HepG2 (cell line): Measurements from ENCODE around the gene MADD. TPM values are rescaled to one million over a fixed set of nuclear protein-coding genes. Genes with fewer than 3 reads are reported as not detected.
A peak's percentile ranks its signal among the peaks of the same experiment; 100 is the strongest.

Experiments
- ATAC-seq: fragments of 200-7000 bp; cut with Tn5 transposase; 3 replicates; pipeline ENCODE4 v1.9.1; 2020; ENCODE audit warnings: mild to moderate bottlenecking, moderate library complexity
- BruUV-seq: library from RNA; stranded (reverse); fragments of 400-500 nt; replicated peaks from 2 replicates; lab custom pipeline; 2021; lab: Mats Ljungman, UMichigan
- CTCF ChIA-PET: fragments of 300-600 bp; formaldehyde crosslinking; extraction: SDS; loops from one replicate; lab custom pipeline; 2021; ENCODE audit warnings: low total read pairs, inconsistent platforms, low intra/inter-chr PET ratio; lab: Yijun Ruan, JAX
- POLR2A ChIA-PET: fragments of 350-600 bp; sonication (Branson Sonifier 250); formaldehyde crosslinking; loops from one replicate; lab custom pipeline; 2020; ENCODE audit warnings: antibody characterized with exemption, inconsistent platforms; lab: Yijun Ruan, JAX
- DNase-seq: peaks from one replicate; pipeline ENCODE4 v3.0.0-alpha.2; 2015; ENCODE audit warnings: low spot score
- FAIRE-seq: peaks from 3 replicates; lab custom pipeline; 2011; peaks lifted over from hg19 to GRCh38; lab: Jason Lieb, UNC
- H2AFZ ChIP-seq: one replicate; pipeline ENCODE4 v1.6.1; 2011; ENCODE audit warnings: low read length, inconsistent platforms
- H3K27ac ChIP-seq: fragments of 300-600 bp; 3 replicates; pipeline ENCODE4 v1.8.0; 2011; ENCODE audit warnings: mixed run types, mild to moderate bottlenecking, mixed read lengths, low read length, inconsistent platforms; ENCODE audit not compliant: insufficient read depth; ENCODE audit errors: extremely low read length
- H3K27me3 ChIP-seq, 2 experiments: fragments of 200-600 bp in 1 of 2; 2 replicates in 1 of 2; 3 replicates in 1 of 2; pipeline versions ENCODE4 v1.6.0 to v1.8.0; 2011; ENCODE audit warnings: low read length in 2 of 2, mild to moderate bottlenecking in 2 of 2, moderate library complexity in 2 of 2, inconsistent platforms in 1 of 2; ENCODE audit not compliant: insufficient read depth in 2 of 2, control insufficient read depth in 1 of 2
- H3K36me3 ChIP-seq, 2 experiments: fragments of 200-600 bp in 1 of 2; replicated peaks in 1 of 2; 2 replicates in 1 of 2; 3 replicates in 1 of 2; pipeline versions ENCODE4 v1.5.1 to v1.8.0; 2011; ENCODE audit warnings: low read length in 2 of 2, inconsistent platforms in 1 of 2; ENCODE audit not compliant: insufficient read depth in 2 of 2, control insufficient read depth in 1 of 2
- H3K4me1 ChIP-seq: 2 replicates; pipeline ENCODE4 v1.5.1; 2012; ENCODE audit warnings: low read length, inconsistent platforms; ENCODE audit not compliant: insufficient read depth
- H3K4me2 ChIP-seq: 2 replicates; pipeline ENCODE4 v1.6.0; 2011; ENCODE audit warnings: low read depth, low read length, inconsistent platforms
- H3K4me3 ChIP-seq, 3 experiments: fragments of 200-600 bp in 1 of 3; sonication (generic), shearing (Covaris generic) in 1 of 3; replicated peaks in 1 of 3; 2 replicates each; pipeline ENCODE4 v1.5.1; 2011 to 2016; ENCODE audit warnings: low read length in 3 of 3, inconsistent platforms in 2 of 3, low read depth in 2 of 3, mild to moderate bottlenecking in 2 of 3, control low read depth in 1 of 3, mixed read lengths in 1 of 3; ENCODE audit not compliant: insufficient read depth in 1 of 3
- H3K79me2 ChIP-seq: one replicate; pipeline ENCODE4 v1.6.1; 2011; ENCODE audit warnings: low read length, inconsistent platforms; ENCODE audit not compliant: insufficient read depth
- H3K9ac ChIP-seq: 2 replicates; pipeline ENCODE4 v1.6.0; 2011; ENCODE audit warnings: mild to moderate bottlenecking, low read depth, low read length, inconsistent platforms; ENCODE audit not compliant: insufficient read depth
- H3K9me3 ChIP-seq: 2 replicates; pipeline ENCODE4 v1.5.1; 2012; ENCODE audit warnings: mild to moderate bottlenecking, low read length
- H4K20me1 ChIP-seq: 2 replicates; pipeline ENCODE4 v1.6.0; 2011; ENCODE audit warnings: inconsistent platforms, mild to moderate bottlenecking, low read length, moderate library complexity; ENCODE audit not compliant: insufficient read depth
- AKAP8 ChIP-seq: sonication (generic); formaldehyde crosslinking; IDR thresholded peaks from 2 replicates; pipeline ENCODE4 v1.5.1; 2020; ENCODE audit warnings: mild to moderate bottlenecking, missing genetic modification reagents
- FOXO1 ChIP-seq: sonication (generic); formaldehyde crosslinking; IDR thresholded peaks from 2 replicates; pipeline ENCODE4 v1.4.0; 2020; ENCODE audit warnings: missing genetic modification reagents
- GRHL1 ChIP-seq: sonication (generic); formaldehyde crosslinking; conservative IDR thresholded peaks from 2 replicates; pipeline ENCODE4 v1.8.0; 2022; ENCODE audit warnings: missing genetic modification reagents
- HNRNPK ChIP-seq: fragments of 200-400 bp; formaldehyde crosslinking; IDR thresholded peaks from 2 replicates; pipeline ENCODE4 v1.6.1; 2018; ENCODE audit warnings: low read length, low read depth, moderate library complexity, mild to moderate bottlenecking; ENCODE audit not compliant: poor library complexity, severe bottlenecking
- HOXA7 ChIP-seq: sonication (generic); formaldehyde crosslinking; IDR thresholded peaks from 2 replicates; pipeline ENCODE4 v1.8.1; 2022; ENCODE audit warnings: mild to moderate bottlenecking, missing genetic modification reagents, moderate library complexity
- JUNB ChIP-seq: sonication (generic); formaldehyde crosslinking; IDR thresholded peaks from 2 replicates; pipeline ENCODE4 v1.8.0; 2022; ENCODE audit warnings: missing genetic modification reagents, mild to moderate bottlenecking, borderline replicate concordance
- KDM2A ChIP-seq: sonication (generic); formaldehyde crosslinking; IDR thresholded peaks from 2 replicates; pipeline ENCODE4 v1.4.0; 2020; ENCODE audit warnings: low read depth, missing genetic modification reagents, borderline replicate concordance
- NPAS2 ChIP-seq: sonication (generic); formaldehyde crosslinking; IDR thresholded peaks from 2 replicates; pipeline ENCODE4 v1.8.0; 2022; ENCODE audit warnings: mild to moderate bottlenecking, missing genetic modification reagents, borderline replicate concordance
- PHF20 ChIP-seq: sonication (generic); formaldehyde crosslinking; IDR thresholded peaks from 2 replicates; pipeline ENCODE4 v1.5.0; 2020; ENCODE audit warnings: mild to moderate bottlenecking, missing genetic modification reagents
- PHF21A ChIP-seq: sonication (generic); formaldehyde crosslinking; IDR thresholded peaks from 2 replicates; pipeline ENCODE4 v1.5.0; 2020; ENCODE audit warnings: mild to moderate bottlenecking, missing genetic modification reagents
- RAD51 ChIP-seq: fragments of 450-650 bp; IDR thresholded peaks from 2 replicates; pipeline ENCODE4 v1.6.1; 2016; ENCODE audit warnings: borderline replicate concordance
- RXRA ChIP-seq: sonication (generic); formaldehyde crosslinking; IDR thresholded peaks from 2 replicates; pipeline ENCODE4 v1.5.1; 2020; ENCODE audit warnings: missing genetic modification reagents
- SIN3A ChIP-seq: IDR thresholded peaks from 2 replicates; pipeline ENCODE4 v1.6.1; 2011; ENCODE audit warnings: low read depth, mild to moderate bottlenecking, control low read depth, low read length, borderline replicate concordance
- SKI ChIP-seq: fragments of 450-650 bp; IDR thresholded peaks from one replicate; pipeline ENCODE4 v1.6.1; 2018; ENCODE audit warnings: mild to moderate bottlenecking; ENCODE audit not compliant: partially characterized antibody
- TAF15 ChIP-seq: fragments of 200-400 bp; formaldehyde crosslinking; IDR thresholded peaks from one replicate; pipeline ENCODE4 v1.6.1; 2018; ENCODE audit warnings: mild to moderate bottlenecking, low read depth, low read length; ENCODE audit not compliant: poor library complexity, severe bottlenecking
- TARDBP ChIP-seq: sonication (generic); formaldehyde crosslinking; IDR thresholded peaks from 2 replicates; pipeline ENCODE4 v1.8.0; 2022; ENCODE audit warnings: mild to moderate bottlenecking, missing genetic modification reagents
- TERF1 ChIP-seq: sonication (generic); formaldehyde crosslinking; IDR thresholded peaks from 2 replicates; pipeline ENCODE4 v1.8.0; 2022; ENCODE audit warnings: mild to moderate bottlenecking, missing genetic modification reagents, moderate library complexity
- ZNF292 ChIP-seq: sonication (generic); formaldehyde crosslinking; IDR thresholded peaks from 2 replicates; pipeline ENCODE4 v1.8.1; 2022; ENCODE audit warnings: mild to moderate bottlenecking, low read depth, missing genetic modification reagents, borderline replicate concordance
- ZNF761 ChIP-seq: sonication (generic); formaldehyde crosslinking; conservative IDR thresholded peaks from 2 replicates; pipeline ENCODE4 v1.4.0; 2020; ENCODE audit warnings: mild to moderate bottlenecking, missing genetic modification reagents
- WGBS: methylation state at CpG from one replicate; pipeline ENCODE4 v1.1.6; 2017; ENCODE audit warnings: low lambda C conversion rate; 5-methylcytosine and 5-hydroxymethylcytosine counted together
- in situ Hi-C: cut with HindIII; loops from 2 replicates; pipeline ENCODE4 v1.10.0; 2017; ENCODE audit warnings: low pct_unique_long_range_greater_than_20kb; ENCODE audit not compliant: extremely low pct_ligation_motif_present
- intact Hi-C: fragments of 100-400 bp; cut with micrococcal nuclease; formaldehyde crosslinking; loops from one replicate; pipeline ENCODE4 v1.10.0; 2022; ENCODE audit not compliant: unreplicated experiment
- polyA plus RNA-seq, 8 experiments: library from polyadenylated mRNA; depleted of rRNA in 3 of 8; stranded (reverse) in 7 of 8; unstranded in 1 of 8; fragments of >200 nt; fragmentation: Illumina TruSeq in 4 of 8; extraction: Trizol in 4 of 8; gene quantifications; 2 replicates each; pipeline versions ENCODE4 v1.2.1 to v1.2.3, GENCODE V29; 2011 to 2016; ENCODE audit warnings: low read depth in 4 of 8, missing spikeins in 1 of 8, mixed read lengths in 1 of 8; ENCODE audit not compliant: insufficient read depth in 1 of 8
- total RNA-seq, 5 experiments: library from RNA; depleted of rRNA; stranded (reverse); fragments of >200 nt; fragmentation: Illumina TruSeq; extraction: Trizol; gene quantifications; 2 replicates each; pipeline ENCODE4 v1.2.3, GENCODE V29; 2016; ENCODE audit warnings: low read depth in 1 of 5

The MADD gene
- total and polyA plus RNA-seq, 2 of the 13 experiments (the other 11 are each of a cell fraction or from before 2014, with no cell fraction given): 18.0 to 29.2 TPM

GRCh38 chr11:47268448-47269001 is 1.4 kb upstream of the MADD start (continued):
- TF ChIP-seq AKAP8 (CRISPR knock-in tag) (0 out of 2 replicates have a peak, but pooled peaks have one; percentile 45), FOXO1 (CRISPR knock-in tag) (0 out of 2 replicates have a peak, but pooled peaks have one; percentile 7), TAF15 (no peak), RXRA (CRISPR knock-in tag) (0 out of 2 replicates have a peak, but pooled peaks have one; percentile 21), SIN3A (0 out of 2 replicates have a peak, but pooled peaks have one; percentile 23)

DNA sequence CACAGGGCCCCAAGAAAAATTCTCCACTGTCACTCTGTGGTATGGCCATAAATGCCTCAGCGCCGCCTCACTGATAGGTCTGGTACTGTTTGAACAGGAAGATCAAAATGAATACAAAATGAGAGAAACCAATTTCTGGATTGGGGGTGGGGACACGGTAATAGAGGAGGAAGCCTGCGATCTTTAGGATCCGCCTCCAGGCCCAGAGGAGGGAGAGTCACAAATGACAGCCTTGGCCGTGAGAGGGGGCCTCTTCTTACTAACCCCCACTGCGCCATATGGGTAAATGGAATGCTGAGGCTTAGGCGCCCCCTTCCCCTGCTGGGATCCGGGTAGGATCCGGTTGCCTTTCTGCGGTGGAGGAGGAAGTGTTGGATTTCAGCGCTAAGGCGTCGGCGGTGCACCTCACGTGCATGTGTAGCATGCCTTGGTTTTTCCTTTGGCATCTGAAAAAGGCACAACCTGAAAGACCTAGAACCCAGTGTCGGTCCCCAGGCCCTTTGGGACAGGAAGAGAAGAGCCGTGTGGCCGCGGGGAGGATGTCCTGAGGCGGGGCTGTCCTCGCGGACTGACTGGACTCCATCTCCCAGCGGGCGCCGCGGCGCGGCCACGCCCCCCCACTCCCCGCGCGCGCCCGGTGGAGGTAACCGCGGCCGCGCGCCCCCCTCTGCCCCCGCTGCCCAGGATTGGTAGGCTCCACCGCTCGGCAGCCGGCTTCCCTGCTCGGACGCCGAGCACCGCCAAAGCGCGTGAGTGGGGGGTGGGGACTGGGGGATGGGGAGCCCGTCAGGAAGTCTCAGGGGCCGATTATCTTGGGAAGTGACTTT is 718 bp upstream of the MADD start:
- peak overlapping the region; percentile 66 for H2AFZ ChIP-seq
- peak overlapping the region; percentile 98 for H3K4me2 ChIP-seq
- H3K9ac ChIP-seq: peak overlapping the region; percentile 76
- peaks cover 36% of the 10 kb centered on the region for H3K79me2 ChIP-seq
- H3K4me1 ChIP-seq: peaks cover 57% of the 10 kb centered on the region
- no peaks in the 10 kb centered on the region for H3K27me3 ChIP-seq
- WGBS: 3% methylated on average over 24 of the region's 52 CpGs
- ChIA-PET CTCF (interaction anchor here (1.2 kb wide), 1 partner anchor 12 kb away, joined by 4 read pairs; the partner anchor contains the start of gene NR1H3), POLR2A (interaction anchor here (0.8 to 4.9 kb wide), 8 partner anchors 11 to 90 kb away, joined by 3 to 34 read pairs (median 6); partner anchors contain the start of genes ACP2 and NR1H3)
- ATAC-seq (peak; percentile 76), FAIRE-seq (peak; percentile 56), DNase-seq (peak; percentile 94)
- intact Hi-C loops: loop anchor here (2.0 kb wide), 1 partner anchor 86 kb away; no protein-coding TSS in a partner anchor
- peak overlapping the region; percentile 70 to 92 (median 82) for H3K4me3 ChIP-seq
- in situ Hi-C loops: no loop called here
- peak overlapping the region; percentile 88 for H3K27ac ChIP-seq
- no peaks in the 10 kb centered on the region for H3K9me3 ChIP-seq
- peaks cover 3 to 6% of the 10 kb centered on the region in 2 experiments for H3K36me3 ChIP-seq
- H4K20me1 ChIP-seq: peaks cover 23% of the 10 kb centered on the region; the same call in 1 of the 2 replicates
- BruUV-seq: no TSS peak
- TF ChIP-seq RAD51 (no peak), HOXA7 (CRISPR knock-in tag) (no peak), PHF21A (CRISPR knock-in tag) (peak; percentile 33; the same call in 1 of the 2 replicates), ZNF292 (CRISPR knock-in tag) (no peak), TERF1 (CRISPR knock-in tag) (no peak), PHF20 (CRISPR knock-in tag) (peak; percentile 54), NPAS2 (CRISPR knock-in tag) (no peak), TARDBP (CRISPR knock-in tag) (peak; percentile 69), JUNB (CRISPR knock-in tag) (no peak), GRHL1 (CRISPR knock-in tag) (no peak), KDM2A (CRISPR knock-in tag) (peak; percentile 91), HNRNPK (no peak), ZNF761 (CRISPR knock-in tag) (no peak), SKI (peak; percentile 20)
